ENCODE measurements around the gene ARHGAP20.

Gene ARHGAP20

DNA sequence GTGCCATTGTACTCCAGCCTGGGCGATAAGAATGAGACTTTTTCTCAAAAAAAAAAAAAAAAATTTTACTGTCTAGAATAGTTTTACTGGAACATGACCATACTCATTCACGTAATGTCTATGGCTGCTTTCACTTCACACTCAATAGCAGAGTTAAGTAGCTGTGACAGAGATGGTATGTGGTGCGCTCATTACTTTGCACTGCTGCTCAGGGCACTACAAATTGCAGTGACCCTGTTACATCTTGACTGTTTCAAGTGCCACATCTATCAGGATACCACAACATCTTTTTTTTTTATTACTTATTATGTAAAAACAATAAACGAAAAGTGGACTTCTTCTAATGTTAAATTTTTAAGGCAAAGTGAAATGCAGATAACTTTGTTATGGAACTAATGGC, 110.3 kb downstream of the ARHGAP20 start:
- no peak for DNase-seq (ENCODE audit: low spot score)

- no peak for DNase-seq (ENCODE audit: low spot score)
These were observed 111.9 kb downstream of the ARHGAP20 start for GRCh38 chr11:110600322-110600721.

- no peak for DNase-seq (ENCODE audit: low spot score)
These were observed 113.0 kb downstream of the ARHGAP20 start for GRCh38 chr11:110599207-110599606.

GRCh38 chr11:110598725-110599124, 113.5 kb downstream of the ARHGAP20 start:
- no peak for DNase-seq (ENCODE audit: low spot score)

DNA sequence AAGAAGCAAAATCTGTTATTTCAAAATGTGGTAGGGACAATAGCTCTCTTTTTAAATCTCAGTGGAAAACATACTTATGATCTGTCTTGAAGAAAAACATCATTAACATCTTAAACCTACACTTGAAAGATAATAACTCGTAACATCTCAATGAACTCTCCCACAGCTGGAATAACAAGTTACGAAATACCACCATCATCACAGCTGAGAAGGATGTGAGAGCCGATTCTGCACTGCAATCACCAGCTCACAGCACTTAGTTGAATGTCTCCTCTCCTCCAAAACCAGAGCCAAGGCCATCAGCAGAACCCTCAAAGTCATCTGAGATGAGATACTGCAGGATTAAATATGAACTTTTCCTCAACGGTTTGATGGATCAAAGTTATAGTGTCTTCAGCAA, 124.3 kb downstream of the ARHGAP20 start:
- DNase-seq (ENCODE audit: low spot score) = no peak

- DNase-seq (ENCODE audit: low spot score) = no peak
These were observed 125.1 kb downstream of the ARHGAP20 start for GRCh38 chr11:110587129-110587528.

DNA sequence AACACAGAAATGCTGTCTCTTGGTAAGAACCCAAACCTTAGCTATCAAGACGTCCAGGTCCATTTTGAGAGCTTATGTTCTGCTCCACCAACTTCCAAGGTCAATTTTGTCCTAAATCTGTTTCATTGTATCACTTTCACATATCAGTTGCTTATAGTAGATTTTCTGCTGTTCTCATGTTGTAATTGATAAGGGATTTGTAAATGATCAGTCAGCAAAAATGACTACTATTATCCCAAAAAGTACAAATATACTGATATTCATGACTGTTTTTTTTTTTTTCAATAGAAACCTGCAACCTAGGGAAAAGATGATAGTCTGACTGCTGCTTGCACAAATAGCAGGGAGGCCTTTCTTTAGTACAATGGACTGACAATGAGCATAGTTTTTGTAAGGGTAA, 128.1 kb downstream of the ARHGAP20 start:
- no peak for DNase-seq (ENCODE audit: low spot score)

DNA sequence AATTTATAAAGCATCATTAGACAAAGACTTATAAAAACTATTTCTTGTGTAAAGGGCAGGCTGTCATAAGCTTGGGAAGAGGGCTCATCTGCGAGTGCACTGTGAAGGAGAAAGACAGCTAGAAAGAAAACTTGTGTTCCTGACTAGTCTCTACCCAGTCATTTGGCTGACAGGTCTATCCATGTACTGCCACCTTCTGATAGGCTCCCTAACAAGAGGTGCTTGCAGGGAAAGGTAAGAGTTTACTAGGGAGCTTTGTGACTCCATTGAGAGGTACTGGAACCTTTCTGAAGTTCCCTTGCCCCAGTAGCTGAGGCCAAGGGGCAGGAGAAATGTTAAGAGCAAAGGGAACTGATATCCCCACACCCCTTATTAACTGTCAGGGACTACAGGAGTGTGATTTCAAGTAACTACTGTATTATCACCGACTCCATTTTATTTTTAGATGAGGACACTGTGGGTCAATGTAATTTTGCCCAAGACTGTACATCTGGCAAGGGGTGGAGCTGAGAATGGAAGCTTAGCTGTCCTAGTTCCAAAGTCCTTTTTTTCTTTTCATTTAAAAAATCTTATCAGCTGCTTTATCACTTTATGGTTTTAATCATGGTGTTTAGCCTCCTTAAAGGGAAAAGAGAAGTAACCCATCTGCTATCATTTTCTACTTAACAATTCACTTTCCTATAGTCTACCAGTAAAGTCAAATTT, 129.4 kb downstream of the ARHGAP20 start:
- peak; percentile 8 for DNase-seq (ENCODE audit: low spot score)

DNA sequence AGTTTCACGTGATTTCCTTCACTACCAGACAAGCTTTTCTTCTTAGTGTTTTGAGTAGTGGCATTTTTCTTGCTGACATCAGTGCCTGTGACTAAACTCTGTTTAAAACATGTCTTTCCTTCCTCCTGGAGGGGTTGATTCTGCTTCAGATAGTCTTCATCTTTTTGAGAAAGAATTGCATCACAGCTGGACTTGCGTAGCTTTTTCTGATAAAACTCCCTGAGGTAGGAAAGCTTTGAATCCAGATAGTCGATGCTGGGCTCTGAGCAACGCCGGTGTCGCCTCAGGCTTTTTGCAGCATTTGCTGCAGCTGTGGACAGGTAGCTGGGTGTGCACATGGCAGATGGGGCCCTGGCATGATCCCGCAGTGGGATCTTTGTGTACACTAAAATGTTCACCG, 131.7 kb downstream of the ARHGAP20 start:
- no peak for DNase-seq (ENCODE audit: low spot score)

GRCh38 chr11:110573411-110573810, 138.8 kb downstream of the ARHGAP20 start:
- no peak for DNase-seq (ENCODE audit: low spot score)

- no peak for DNase-seq (ENCODE audit: low spot score)
These were observed 141.0 kb downstream of the ARHGAP20 start for GRCh38 chr11:110571081-110571720.

DNA sequence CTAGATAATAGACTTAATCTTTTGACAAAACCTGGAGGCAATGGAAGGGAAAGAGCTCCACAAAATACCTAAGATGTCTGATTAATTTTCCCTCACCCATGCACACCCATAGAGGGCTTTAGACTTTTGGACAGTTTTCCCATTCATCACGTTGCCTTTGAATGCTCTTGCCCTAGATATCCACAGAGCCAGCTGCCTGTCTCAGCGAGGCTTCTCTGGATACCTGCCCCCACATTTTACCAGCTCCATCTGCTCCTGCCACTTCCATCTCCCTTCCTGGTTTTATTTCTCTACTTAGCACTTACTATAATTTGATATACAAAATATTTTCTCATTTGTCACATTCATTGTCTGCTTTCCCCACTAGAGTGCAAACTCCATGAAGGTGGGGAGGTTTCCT, 145.7 kb downstream of the ARHGAP20 start:
- no peak for DNase-seq (ENCODE audit: low spot score)

DNA sequence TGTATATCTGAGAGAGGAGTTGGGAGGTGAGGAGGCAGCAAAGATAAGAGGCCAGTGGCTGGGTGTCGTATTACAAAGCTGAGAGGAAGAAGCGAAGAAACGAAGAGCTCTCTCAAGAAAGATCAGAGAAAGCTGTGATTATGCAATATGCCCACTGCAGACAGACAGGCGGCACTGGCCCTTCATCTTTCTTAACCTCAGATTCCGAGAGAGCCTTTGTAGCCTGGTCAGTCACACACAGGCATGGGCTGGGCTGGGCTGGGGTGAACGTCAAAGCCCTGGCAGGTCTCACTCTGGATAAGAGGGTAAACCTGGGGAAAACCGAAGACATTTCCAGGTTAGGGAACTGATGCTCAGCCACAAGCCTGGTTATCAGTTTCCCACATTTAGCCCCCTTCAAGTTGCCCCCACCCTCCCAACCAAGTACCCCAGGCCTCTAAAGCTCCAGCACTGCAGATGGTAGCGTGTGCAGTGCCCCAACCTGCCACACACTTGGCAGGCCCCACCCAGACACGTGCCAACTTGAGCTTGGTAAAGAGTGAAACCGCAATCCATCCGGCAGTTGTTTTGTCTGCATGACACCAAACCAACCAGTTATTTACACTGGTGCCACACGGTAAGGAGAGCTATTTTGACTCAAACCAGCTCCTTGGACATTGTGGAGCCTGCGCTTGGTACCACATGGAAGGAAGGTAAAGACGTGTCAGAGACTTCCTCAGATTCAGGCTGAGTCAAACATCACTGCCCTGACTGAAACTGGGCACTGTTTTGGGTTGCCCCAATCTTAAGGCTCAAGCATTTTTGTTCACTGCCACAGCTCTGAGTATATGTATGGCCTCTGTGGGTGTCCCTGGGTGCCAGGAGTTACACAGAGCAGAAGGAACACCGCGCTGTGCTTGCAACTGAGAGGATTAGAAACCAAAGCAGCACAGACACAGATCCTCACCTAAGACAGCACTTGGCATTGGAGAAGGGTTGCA, 146.6 kb downstream of the ARHGAP20 start:
- peak; percentile 91 for DNase-seq (ENCODE audit: low spot score)

DNA sequence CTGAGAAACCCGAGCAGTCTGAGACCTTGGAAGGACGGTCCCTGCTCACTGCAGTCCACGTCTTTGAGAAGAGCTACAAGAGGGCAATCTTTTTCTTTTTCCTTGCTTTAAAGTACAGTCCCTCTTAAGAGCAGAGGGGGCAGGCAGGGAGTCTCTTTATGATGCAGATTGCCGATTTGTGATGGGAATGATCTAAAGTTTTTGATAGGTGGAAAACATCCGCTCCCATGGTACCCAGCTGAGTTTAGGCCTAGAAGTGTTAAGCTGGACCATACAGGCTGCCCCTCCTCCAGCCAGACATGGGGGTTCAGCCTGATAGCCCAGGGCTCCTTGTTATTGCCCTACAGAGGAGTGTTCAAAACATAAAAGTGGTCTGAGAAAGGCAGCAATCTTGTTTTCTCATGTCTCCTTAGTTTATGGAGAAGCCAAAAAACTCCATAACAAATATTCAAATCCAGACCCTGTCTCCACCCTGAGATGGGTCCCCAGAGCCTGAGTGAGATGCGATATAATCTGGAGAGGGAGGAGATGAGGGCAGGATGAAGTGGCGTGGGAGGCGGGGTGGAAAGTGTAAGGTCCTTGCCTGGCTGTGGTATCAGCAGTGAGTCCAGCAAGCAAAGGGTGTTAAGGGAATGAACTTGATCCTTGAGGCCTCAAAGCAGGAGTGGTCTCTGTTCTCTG, 147.4 kb downstream of the ARHGAP20 start:
- no peak for DNase-seq (ENCODE audit: low spot score)

DNA sequence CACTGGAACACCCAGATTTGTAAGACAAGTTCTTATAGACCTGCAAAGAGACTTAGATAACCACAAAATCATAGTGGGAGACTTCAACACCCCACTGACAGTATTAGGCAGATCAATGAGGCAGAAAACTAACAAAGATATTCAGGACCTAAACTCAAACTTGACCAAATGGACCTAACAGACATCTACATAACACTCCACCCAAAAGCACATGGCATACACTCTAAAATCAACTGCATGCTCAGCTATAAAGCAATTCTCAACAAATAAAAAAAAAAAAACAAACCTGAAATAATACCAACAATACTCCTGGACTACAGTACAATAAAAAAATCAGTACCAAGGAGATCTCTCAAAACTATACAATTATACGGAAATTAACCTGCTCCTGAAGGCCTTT, 167.5 kb downstream of the ARHGAP20 start:
- no peak for DNase-seq (ENCODE audit: low spot score)

DNA sequence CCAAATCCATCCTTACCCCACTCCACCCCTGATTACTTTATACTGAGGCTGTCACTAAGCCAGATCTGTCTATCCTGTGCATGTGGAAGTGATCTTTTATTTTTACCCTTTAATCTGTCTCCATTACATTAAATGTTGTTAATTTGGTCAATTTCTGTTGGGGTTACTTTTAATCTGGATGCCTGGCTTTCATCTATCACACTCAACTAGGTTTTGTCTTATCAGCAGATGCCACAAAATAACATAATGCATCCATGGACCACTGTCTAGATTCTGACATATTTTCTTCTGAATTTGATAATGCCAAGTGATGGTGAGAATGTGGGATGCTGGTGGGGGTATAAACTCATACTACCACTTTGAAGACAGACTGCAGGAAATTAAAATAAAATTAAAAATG, 174.1 kb downstream of the ARHGAP20 start:
- no peak for DNase-seq (ENCODE audit: low spot score)

DNA sequence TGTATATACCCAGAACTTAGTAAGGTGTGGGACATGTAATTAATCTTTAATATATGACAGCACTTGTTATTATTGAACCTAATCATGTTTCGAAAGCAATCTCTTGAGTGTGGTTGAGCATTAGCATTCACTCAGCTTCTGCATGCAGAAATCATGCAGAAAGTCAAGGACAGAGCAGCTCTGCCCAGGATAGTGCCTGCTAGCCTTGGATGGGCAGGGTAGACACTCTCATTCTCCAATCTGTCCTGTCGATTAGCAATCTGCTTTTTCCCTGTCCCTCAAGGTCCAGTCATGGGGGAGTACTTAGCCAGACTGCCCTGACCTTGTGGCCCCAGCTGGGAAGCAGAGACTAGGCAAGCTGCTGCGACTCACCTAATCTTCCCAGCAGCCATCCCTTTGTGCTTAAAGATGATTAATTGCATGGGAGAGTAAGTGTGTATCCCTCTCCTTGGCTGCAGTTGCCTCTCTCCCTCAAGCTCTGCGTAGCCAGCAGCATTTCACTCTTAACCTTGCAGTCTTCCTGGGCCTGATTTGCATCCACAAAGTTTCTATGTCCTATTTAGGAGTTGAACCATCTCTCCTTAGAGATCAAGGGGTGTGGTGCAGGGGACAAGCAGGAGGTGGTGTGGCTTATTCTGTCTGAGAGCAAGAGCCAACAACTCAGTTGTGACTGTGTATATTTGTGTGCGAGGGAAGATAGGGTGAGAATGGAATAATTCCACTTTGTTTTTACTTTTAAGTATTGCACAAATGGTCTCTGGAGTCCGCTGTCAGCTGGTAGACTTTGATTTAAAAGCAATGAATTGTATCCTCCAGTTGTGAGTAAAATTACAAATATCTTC, 181.1 kb downstream of the ARHGAP20 start:
- DNase-seq (ENCODE audit: low spot score) = no peak

GRCh38 chr11:110529043-110529442, 183.2 kb downstream of the ARHGAP20 start:
- no peak for DNase-seq (ENCODE audit: low spot score)

GRCh38 chr11:110527146-110527545, 185.1 kb downstream of the ARHGAP20 start:
- no peak for DNase-seq (ENCODE audit: low spot score)
